Ovary (tissue), 9 donors: Measurements from ENCODE around the gene ZNF346. TPM values are rescaled to one million over a fixed set of nuclear protein-coding genes. Genes with fewer than 3 reads are reported as not detected.

ENCODE experiments used
- DNase-seq, 5 donors: peaks; one replicate each; pipeline ENCODE4 v3.0.0-alpha.2; 2019 to 2020
- H3K27ac ChIP-seq, 2 donors: fragments of 200-600 bp; one replicate each; pipeline versions ENCODE4 v1.5.1 to v1.8.0; 2019 to 2022
- H3K27me3 ChIP-seq: fragments of 200-600 bp; one replicate; pipeline ENCODE4 v1.8.0; 2022
- H3K36me3 ChIP-seq: fragments of 200-600 bp; sonication (generic); one replicate; pipeline ENCODE4 v1.5.1; 2019
- H3K4me1 ChIP-seq: one replicate; pipeline ENCODE4 v1.8.1; 2013; ENCODE audit warnings: mild to moderate bottlenecking, moderate library complexity; ENCODE audit not compliant: insufficient read depth
- H3K4me3 ChIP-seq: fragments of 200-600 bp; sonication (generic); one replicate; pipeline ENCODE4 v1.5.1; 2017
- H3K9me3 ChIP-seq, 2 donors: fragments of 200-600 bp in 1 of 2; sonication (generic) in 1 of 2; one replicate each; pipeline versions ENCODE4 v1.5.1 to v1.8.1; 2013 to 2019; ENCODE audit warnings: mild to moderate bottlenecking in 1 of 2, moderate library complexity in 1 of 2
- EP300 ChIP-seq: sonication (generic); formaldehyde crosslinking; IDR thresholded peaks from one replicate; pipeline ENCODE4 v1.6.1; 2017; ENCODE audit warnings: antibody characterized with exemption
- POLR2A ChIP-seq: fragments of 450-650 bp; IDR thresholded peaks from one replicate; pipeline ENCODE4 v1.6.1; 2017; ENCODE audit warnings: antibody characterized with exemption, mild to moderate bottlenecking, moderate library complexity
- whole genome bisulfite sequencing, 3 donors: extraction: QIAGEN DNeasy Blood & Tissue Kit in 1 of 3; methylation state at CpG; one replicate each; pipeline versions ENCODE4 v1.1.5 to v1.1.7; 2013 to 2017; 5-methylcytosine and 5-hydroxymethylcytosine counted together
- intact Hi-C, 4 donors: fragments of 100-400 bp; cut with DNase I; formaldehyde crosslinking; loops; one replicate each; pipeline versions ENCODE4 v1.11.0 to v1.15.1; 2022 to 2023
- polyA plus RNA-seq, 2 donors: library from polyadenylated mRNA; stranded (reverse); fragments of 200-250 nt in 1 of 2; fragments of 350-450 nt in 1 of 2; fragmentation: Illumina TruSeq in 1 of 2; extraction: RNeasy Lipid Tissue Mini Kit (QIAGEN cat#74804) in 1 of 2; gene quantifications; one replicate each; pipeline ENCODE4 v1.2.3, GENCODE V29; 2013 to 2014
- total RNA-seq, 7 donors: library from RNA; depleted of rRNA in 2 of 7; stranded (reverse); fragments of >200 nt in 2 of 7; fragmentation: NEBNext Ultra II Directional in 3 of 7; extraction: Animal tissue kit (Norgen Biotek cat#: 25700) in 3 of 7; gene quantifications; one replicate each; pipeline versions ENCODE4 v1.1.0 to v1.2.4, GENCODE V29; 2016 to 2023
- TF ChIP-seq, protein P1 (sequence below), 3 donors: fragments of 450-650 bp in 2 of 3; fragments of 200-600 bp in 1 of 3; IDR thresholded peaks; one replicate each; pipeline versions ENCODE4 v1.5.1 to v1.8.0; 2016 to 2022; ENCODE audit warnings: antibody characterized with exemption in 3 of 3, mild to moderate bottlenecking in 1 of 3
- donor health status: DM: no; HTN: no; CAD: no; lungs with moderate emphysema.
- donor health status: DM: no; HTN: no; CAD: no.
- donor health status: Bipolar disorder and iron deficiency.
- donor health status: DM: yes; HTN: yes; CAD: no.
- donor health status: DM: no; HTN: no; CAD: no.
- donor health status: DM: yes; HTN: yes; CAD: no.

ZNF346 gene
- total and polyA plus RNA-seq, 9 donors, result 15.2 to 27.7 (median 24.2) TPM

DNA sequence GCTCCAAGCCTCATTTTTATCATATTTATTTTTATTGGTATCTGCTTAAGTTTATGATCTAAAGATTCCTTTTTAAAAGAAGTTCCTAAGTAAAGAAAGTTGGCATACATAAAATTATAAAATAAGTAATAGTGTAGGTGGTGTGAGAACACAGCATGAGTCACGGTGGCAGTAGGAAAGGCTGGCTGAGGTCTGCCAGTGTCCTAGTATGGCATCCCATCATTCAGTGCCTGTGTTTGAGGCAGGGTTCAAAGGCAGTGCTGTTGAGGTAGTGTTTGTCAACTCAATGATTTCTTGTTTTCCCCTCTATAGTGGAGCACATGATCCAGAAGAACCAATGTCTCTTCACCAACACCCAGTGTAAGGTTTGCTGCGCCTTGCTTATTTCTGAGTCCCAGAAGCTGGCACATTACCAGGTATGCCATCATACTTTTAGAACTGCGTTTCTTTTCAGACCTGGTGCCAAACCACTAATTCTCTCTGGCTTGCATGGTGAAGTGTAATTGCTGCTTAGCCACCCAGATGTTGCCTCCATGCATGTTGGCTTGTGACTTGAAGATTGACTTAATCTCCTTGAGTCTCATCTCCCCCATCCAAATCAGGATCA lies 18.4 kb downstream of the ZNF346 start:
- TF ChIP-seq EP300 (no peak), POLR2A (no peak)
- TF ChIP-seq, protein P1, sequence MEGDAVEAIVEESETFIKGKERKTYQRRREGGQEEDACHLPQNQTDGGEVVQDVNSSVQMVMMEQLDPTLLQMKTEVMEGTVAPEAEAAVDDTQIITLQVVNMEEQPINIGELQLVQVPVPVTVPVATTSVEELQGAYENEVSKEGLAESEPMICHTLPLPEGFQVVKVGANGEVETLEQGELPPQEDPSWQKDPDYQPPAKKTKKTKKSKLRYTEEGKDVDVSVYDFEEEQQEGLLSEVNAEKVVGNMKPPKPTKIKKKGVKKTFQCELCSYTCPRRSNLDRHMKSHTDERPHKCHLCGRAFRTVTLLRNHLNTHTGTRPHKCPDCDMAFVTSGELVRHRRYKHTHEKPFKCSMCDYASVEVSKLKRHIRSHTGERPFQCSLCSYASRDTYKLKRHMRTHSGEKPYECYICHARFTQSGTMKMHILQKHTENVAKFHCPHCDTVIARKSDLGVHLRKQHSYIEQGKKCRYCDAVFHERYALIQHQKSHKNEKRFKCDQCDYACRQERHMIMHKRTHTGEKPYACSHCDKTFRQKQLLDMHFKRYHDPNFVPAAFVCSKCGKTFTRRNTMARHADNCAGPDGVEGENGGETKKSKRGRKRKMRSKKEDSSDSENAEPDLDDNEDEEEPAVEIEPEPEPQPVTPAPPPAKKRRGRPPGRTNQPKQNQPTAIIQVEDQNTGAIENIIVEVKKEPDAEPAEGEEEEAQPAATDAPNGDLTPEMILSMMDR (IDR thresholded peaks at IDR 0.05), result no peak
- intact Hi-C loops, result no loop called here
- Histone ChIP-seq H3K4me3 (no peak overlapping the region), H3K27me3 (no peaks in the 10 kb centered on the region), H3K36me3 (no peaks in the 10 kb centered on the region), H3K27ac (no peak overlapping the region), H3K4me1 (peaks cover 1% of the 10 kb centered on the region), H3K9me3 (no peaks in the 10 kb centered on the region)
- no peak for DNase-seq
- 73 to 90% (median 86%) methylated on average over 3 of the region's 3 CpGs for WGBS, 3 donors

DNA sequence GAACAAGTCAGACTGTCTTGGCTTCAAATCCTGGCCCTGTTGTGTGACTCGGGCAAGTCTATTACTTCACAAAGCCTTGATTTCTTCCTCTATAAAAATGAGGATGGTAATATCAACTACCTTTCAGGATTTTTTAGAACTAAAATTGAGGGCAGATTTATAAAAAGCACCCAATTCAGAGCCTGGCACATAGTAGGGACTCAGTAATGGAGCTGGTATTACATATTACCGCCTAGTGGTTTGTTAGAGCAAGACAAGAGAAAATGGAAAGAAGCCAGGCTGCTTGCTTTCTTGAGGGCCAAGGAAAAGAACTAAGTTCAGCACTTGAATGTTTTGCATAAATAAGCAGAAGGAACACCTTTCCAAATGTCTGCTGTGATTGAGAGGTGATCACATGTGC lies 19.4 kb downstream of the ZNF346 start:
- TF ChIP-seq POLR2A, result no peak
- TF ChIP-seq, protein P1 (IDR thresholded peaks at IDR 0.05), result no peak
- no peak for TF ChIP-seq EP300
- Histone ChIP-seq H3K4me3 (no peak overlapping the region), H3K4me1 (no peaks in the 10 kb centered on the region), H3K36me3 (no peaks in the 10 kb centered on the region), H3K9me3 (no peaks in the 10 kb centered on the region), H3K27me3 (no peaks in the 10 kb centered on the region), H3K27ac (no peak overlapping the region)
- no peak for DNase-seq
- 95 to 98% (median 97%) methylated on average over 2 of the region's 2 CpGs for WGBS, 3 donors
- intact Hi-C loops, result no loop called here

DNA sequence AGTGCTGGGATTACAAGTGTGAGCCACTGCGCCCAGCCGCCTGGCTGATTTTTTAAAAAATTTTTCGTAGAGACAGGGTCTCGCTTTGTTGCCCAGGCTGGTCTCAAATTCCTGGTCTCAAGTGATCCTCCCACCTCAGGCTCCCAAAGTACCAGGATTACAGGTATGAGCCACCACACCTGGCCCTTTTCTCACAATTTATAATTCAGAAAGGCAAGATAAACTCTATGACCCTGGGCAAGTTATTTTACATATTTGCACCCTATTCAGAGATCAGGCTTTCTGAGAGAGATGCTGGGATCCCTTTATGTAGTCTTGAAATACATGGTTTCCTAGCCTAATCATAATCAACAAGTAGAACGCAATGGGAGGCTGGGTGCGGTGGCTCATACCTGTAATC lies 20.6 kb downstream of the ZNF346 start:
- H3K9me3 ChIP-seq, result no peaks in the 10 kb centered on the region
- no peak overlapping the region for H3K4me3 ChIP-seq
- no peak overlapping the region for H3K27ac ChIP-seq
- DNase-seq, result no peak
- TF ChIP-seq EP300, result no peak
- TF ChIP-seq POLR2A, result no peak
- TF ChIP-seq, protein P1 (IDR thresholded peaks at IDR 0.05), result no peak
- no peaks in the 10 kb centered on the region for H3K27me3 ChIP-seq
- H3K36me3 ChIP-seq, result no peaks in the 10 kb centered on the region
- no peaks in the 10 kb centered on the region for H3K4me1 ChIP-seq
- intact Hi-C loops, result no loop called here
- WGBS, 3 donors, result 96 to 99% (median 97%) methylated on average over 6 of the region's 6 CpGs

DNA sequence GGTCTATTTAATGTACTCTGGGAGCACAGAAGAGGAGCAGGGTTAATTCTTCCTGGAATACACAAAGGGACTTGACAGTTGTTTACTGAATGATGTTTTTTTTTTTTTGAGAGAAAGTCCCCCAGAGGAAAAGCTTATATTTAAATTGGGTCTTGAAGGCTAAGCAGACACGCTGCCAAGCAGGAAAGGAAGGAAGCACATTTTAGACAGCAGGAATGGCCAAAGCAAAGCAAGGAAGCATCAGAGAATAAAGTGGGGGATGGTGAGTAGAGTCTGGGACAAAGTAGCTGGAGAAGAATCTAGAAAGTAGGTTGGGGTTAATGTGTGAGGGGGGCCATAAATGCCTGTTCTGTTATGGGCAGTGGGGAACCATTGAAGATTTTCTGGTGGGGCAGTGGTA lies 21.5 kb downstream of the ZNF346 start:
- TF ChIP-seq EP300, result no peak
- no peaks in the 10 kb centered on the region for H3K9me3 ChIP-seq
- H3K4me3 ChIP-seq, result no peak overlapping the region
- no peaks in the 10 kb centered on the region for H3K4me1 ChIP-seq
- H3K27me3 ChIP-seq, result no peaks in the 10 kb centered on the region
- DNase-seq, result no peak
- no peaks in the 10 kb centered on the region for H3K36me3 ChIP-seq
- H3K27ac ChIP-seq, result no peak overlapping the region
- 63 to 81% (median 78%) methylated on average over 1 of the region's 1 CpG for WGBS, 3 donors
- intact Hi-C loops, result no loop called here

DNA sequence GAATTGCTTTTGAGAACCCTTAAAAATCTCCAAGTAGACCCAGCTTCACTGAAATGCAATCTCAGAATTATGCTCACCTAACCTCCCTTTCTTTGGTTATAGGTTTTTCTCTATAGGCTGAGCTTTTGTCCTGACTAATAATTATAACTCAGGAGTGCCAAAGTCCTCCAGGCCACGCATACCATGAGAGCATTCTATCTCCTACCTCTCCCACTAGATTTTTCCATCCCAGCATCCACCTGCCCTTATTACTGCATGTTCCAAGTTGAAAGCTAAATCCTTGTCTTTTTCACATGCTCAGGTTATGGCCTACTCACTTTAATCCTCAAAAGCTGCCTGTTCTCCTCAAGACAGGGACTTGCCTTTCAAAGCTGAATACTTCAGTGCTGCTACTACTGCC lies 22.1 kb downstream of the ZNF346 start:
- no peak for DNase-seq
- H3K4me1 ChIP-seq, result no peaks in the 10 kb centered on the region
- H3K27me3 ChIP-seq, result no peaks in the 10 kb centered on the region
- H3K27ac ChIP-seq, result no peak overlapping the region
- H3K4me3 ChIP-seq, result no peak overlapping the region
- WGBS, 3 donors, result 95% methylated on average over 1 of the region's 1 CpG
- no peak for TF ChIP-seq POLR2A
- TF ChIP-seq, protein P1 (IDR thresholded peaks at IDR 0.05), result no peak
- no peak for TF ChIP-seq EP300
- no peaks in the 10 kb centered on the region for H3K9me3 ChIP-seq
- intact Hi-C loops, result no loop called here
- H3K36me3 ChIP-seq, result no peaks in the 10 kb centered on the region
